HG02623 (cell line): Measurements from ENCODE around the gene KLHL40.

Experiments used
- ATAC-seq: cut with Tn5 transposase; IDR thresholded peaks from one replicate; pipeline ENCODE4 v1.9.1; 2021; ENCODE audit warnings: moderate library complexity; ENCODE audit not compliant: unreplicated experiment

Gene KLHL40

DNA sequence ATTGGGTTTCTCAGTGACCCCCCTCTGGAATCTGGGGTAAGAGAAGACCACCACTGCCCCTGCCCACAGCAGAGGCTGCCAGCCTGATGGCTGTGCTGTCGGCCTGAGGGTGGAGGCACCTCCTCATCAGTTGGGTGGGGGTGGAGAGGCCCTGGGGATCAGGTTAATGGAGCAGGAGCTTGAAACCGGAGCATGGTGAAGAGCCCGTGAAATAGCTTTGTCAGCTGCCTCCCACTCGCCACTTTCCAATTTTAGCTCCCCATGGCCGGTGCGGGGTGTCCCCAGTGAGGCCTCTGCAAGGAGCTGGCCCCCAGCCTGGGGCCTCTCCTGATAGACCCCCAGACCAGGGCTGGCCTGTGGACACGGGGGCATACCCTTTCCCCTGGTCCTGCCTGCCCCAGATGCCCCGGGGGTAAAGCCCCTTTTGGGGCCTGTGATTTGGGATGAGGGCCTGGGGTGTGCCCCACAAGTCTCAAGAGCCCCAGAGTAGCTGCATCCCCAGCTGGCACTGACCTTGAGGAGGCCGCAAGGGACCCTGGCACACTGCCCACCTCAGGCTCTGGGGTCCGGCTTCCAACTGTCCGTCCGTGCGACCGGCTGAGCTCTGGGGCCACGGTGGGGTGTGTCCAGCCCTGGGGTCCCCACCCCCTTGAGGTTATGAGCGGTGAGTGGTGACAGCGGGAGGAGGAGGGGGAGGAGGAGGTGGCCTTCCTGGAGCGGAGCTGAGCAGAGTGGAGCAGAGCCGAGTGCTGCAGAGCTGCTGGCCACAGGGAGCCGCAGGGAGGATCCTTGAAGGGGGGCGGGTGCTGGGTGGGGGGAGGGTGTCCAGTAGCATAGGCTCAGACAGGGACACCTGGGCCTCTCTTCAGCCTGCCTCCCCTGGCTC lies 17.0 kb downstream of the KLHL40 start, which contains the start of gene HHATL:
Gene HHATL, minus strand, starts transcription at position 733 of the 886 bp plus-strand sequence. CDS start 1,972 bp downstream, outside the sequence.
- ATAC-seq = no peak

- no peak for ATAC-seq
These were observed 17.8 kb downstream of the KLHL40 start for GRCh38 chr3:42702982-42703694.

DNA sequence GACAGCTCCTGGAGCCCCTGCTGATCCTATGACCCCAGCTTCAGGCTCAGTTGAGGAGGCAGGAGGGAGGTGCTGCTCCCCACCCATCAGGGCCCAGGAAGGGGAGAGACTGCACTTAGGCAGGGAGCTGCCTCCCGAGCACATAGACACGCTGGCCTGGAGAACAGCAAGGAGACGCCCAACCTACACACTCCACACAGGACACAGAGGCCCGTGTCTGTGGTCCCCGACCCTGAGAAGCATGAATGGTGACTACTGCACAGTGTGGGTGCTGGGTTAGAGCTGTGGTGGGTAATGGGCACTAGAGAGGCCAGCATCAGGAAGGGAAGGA lies 18.3 kb downstream of the KLHL40 start:
- ATAC-seq = no peak

DNA sequence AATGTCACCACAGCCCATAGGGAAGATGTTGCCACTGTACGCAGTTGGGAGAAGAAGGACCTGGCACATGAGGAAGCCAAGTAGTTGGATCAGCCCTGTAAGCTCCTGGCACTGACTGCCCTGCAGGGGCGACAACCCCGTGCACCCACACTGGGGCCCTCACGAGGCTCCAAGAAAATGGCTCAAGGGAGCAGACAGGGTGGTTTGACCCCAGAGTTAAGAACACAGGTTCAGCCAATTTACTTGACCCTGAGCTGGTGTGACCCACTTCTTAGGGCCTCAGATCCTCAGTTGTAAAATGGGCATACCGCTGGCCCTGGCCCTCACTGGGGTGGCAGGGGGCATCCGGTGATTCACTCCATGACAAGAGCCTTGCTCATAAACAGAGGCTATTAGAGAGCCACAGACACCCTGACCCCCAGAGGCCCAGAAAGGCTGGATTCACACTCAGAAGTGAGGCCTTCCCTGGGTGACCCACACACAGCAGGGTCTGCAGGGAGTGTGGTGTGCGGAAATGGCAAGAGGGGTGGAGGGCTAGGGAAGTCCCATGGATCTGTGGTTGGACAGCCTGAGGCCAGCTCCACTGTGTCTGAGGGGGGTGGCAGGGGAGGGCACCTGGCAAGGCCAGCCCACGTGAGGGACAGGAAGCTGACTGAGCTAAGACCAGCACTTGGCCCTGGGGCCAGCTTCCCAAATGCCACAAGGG lies 19.0 kb downstream of the KLHL40 start:
- no peak for ATAC-seq

DNA sequence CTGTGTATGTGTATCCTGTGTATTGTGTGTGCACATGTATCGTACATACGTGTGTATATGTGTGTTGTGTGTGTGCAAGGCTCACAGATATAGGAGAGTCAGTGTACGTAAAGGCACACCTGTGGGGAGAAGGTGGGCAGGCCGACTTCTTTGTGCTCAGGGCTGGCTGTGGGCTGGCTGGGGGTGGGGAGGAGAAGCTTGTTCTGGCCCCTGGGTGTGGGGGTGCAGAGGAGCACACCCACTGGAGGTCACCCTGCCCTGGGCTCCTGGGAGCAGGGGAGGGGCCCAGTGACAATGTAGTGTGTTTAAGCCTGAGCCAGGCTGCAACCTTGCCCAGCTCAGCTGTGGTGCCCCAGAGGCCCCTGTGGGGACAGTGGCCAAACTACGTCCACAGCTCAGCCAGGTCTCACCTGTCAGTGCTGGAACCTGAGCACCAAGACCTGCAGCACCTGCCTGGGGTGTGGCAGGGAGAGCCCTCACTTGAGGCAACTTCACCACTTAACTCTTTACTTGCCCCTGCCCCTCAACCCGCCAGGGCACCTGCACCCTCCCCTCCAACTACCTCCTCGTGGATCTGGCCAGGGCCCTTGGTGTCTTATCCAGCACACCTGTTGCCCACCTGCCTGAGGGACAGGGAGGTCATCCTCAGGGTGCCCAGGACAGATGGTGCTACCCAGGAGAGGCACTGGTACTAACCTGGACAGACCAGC lies 19.9 kb downstream of the KLHL40 start:
- no peak for ATAC-seq

DNA sequence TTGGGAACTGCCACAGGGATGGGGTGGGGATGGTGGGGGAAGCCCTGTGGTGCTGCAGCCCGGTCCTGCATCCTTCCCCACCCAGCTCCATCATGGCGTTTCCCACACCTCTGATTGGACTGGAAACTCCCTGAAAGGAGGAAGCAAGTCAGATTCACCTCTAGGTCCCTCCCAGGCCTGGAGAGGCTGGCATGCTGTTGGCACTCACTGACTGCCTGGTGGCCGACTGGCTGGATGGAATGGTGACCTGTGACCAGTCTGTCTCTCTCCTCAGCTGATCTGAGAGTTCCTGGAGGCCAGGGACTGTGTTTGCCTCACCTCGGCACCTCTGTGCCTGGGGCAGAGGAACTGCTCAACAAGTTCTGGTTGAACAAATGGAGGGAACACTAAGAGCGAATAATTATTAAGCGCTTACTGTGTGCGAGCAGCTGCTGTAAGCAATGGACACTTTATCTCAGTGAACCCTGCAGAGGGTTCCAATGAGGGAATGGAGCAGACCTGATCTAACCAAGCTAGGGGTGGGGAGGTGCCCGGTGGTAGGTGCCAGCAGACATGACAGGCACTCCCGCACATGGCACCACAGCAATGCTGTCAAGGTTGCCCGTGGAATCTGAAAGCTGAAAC lies 20.7 kb downstream of the KLHL40 start:
- ATAC-seq = no peak

GRCh38 chr3:42706721-42707619 lies 21.6 kb downstream of the KLHL40 start:
- no peak for ATAC-seq

GRCh38 chr3:42707620-42708355 lies 22.5 kb downstream of the KLHL40 start:
- ATAC-seq = no peak

DNA sequence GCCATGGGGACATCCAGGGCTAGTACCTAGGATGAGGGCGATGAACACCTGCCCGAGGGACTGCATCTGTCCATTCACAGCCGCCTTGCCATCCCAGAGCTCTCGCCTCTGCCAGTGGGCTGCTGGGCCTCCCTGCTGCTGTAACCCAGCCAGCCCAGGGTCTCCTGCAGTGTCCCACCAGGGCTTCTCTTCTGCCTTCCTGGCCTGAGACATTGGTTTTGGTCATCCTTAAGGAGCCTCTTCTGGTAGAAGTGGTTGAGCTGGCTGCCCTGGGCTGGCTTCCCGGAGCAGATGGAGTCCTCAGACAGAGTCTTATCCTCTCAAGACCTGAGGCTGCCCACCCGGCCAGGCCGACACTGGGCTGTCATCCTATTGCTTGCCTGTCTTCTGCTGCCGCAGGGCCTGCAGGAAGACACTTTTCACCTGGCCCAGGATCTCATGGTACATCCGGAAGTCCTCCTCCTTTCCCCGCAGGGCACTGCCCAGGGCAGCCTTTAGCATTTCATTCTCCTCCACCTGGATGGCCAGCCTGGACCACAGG lies 23.3 kb downstream of the KLHL40 start:
- ATAC-seq = no peak

- ATAC-seq = no peak
These were observed 24.3 kb downstream of the KLHL40 start for GRCh38 chr3:42709621-42710020.

- no peak for ATAC-seq
These were observed 25.1 kb downstream of the KLHL40 start for GRCh38 chr3:42710323-42711021.

GRCh38 chr3:42711491-42712343 lies 26.4 kb downstream of the KLHL40 start:
- no peak for ATAC-seq

GRCh38 chr3:42712344-42712648 lies 27.0 kb downstream of the KLHL40 start:
- no peak for ATAC-seq

DNA sequence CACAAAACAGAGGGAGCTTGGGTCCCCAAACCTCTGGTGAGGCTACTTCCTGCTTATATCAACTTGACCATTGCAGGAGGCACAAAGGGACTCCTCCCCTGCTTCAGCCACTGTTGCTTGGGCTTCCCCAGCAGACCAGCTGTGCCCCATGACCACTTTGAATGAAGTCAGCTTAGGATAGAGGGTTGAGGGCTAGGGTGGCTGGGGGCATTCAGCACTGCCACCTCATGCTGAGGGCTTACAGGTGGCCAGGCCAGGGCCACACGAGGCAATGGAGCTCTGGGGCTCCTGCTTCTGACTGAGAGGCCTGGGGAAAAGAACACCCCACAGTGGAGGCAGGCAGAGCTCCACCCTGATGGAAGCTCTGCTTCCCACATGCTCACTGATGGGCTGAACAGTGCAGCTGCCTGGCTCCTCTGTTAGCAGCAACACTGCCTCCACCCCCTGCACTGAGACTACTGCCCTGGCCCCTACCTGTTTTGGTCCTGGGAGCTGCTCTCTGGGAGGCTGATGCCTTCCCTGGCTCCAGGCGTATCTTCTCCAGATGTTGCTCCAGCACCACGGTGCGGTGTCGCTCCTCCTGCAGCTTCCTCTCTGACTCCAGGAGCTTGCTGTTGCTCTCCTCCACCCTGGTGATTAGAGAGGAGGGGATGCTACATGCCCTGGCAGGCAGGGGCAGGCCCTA lies 27.5 kb downstream of the KLHL40 start:
- no peak for ATAC-seq

DNA sequence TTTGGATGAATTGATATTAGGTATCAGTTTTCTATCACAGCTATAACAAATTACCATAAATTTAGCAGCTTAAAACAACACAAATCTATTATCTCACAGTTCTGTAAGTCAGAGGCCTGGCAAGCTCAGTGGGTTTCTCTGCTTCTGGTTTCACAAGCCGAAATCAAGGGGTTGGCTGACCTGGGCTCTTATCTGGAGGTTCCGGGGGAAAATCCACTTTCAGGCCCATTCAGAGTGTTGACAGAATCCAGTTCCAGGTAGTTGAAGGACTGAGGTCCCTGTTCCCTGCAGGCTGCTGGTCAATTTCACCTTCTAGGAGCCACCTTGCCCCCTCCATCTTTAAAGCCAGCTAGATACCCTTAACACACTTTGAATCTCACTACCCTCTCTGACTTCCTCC lies 28.4 kb downstream of the KLHL40 start:
- ATAC-seq = no peak

- ATAC-seq = no peak
These were observed 29.0 kb downstream of the KLHL40 start for GRCh38 chr3:42714171-42714852.
